ENCODE results near the gene CEP89.

The CEP89 gene

GRCh38 chr19:32921624-32922023 lies 50.1 kb downstream of the CEP89 start:
- no peaks in the 10 kb centered on the region for H3K4me1 Mint-ChIP-seq
- H3K4me3 Mint-ChIP-seq, result no peak overlapping the region
- no peaks in the 10 kb centered on the region for H3K9me3 Mint-ChIP-seq
- H3K27me3 Mint-ChIP-seq (ENCODE audit: low read depth), result no peaks in the 10 kb centered on the region
- peaks cover 47% of the 10 kb centered on the region for H3K36me3 Mint-ChIP-seq (ENCODE audit: low read depth)
- no peak overlapping the region for H3K27ac Mint-ChIP-seq
- TF ChIP-seq CTCF (IDR thresholded peaks at IDR 0.05; ENCODE audit: unreplicated experiment in 3 of 3), result no peak

- Mint-ChIP-seq H3K27ac (no peak overlapping the region), H3K27me3 (ENCODE audit: low read depth) (no peaks in the 10 kb centered on the region), H3K9me3 (no peaks in the 10 kb centered on the region), H3K36me3 (ENCODE audit: low read depth) (peaks cover 37% of the 10 kb centered on the region), H3K4me1 (no peaks in the 10 kb centered on the region), H3K4me3 (no peak overlapping the region)
- no peak for TF ChIP-seq CTCF (IDR thresholded peaks at IDR 0.05; ENCODE audit: unreplicated experiment in 3 of 3)
Observed at GRCh38 chr19:32919365-32919764, 52.4 kb downstream of the CEP89 start.

- peaks cover 25% of the 10 kb centered on the region for H3K36me3 Mint-ChIP-seq (ENCODE audit: low read depth)
- H3K27me3 Mint-ChIP-seq (ENCODE audit: low read depth), result no peaks in the 10 kb centered on the region
- TF ChIP-seq CTCF (IDR thresholded peaks at IDR 0.05; ENCODE audit: unreplicated experiment in 3 of 3), result no peak
Observed at GRCh38 chr19:32917616-32917996, 54.2 kb downstream of the CEP89 start.

GRCh38 chr19:32916969-32917615 lies 54.7 kb downstream of the CEP89 start:
- Mint-ChIP-seq H3K9me3 (no peaks in the 10 kb centered on the region), H3K4me3 (no peak overlapping the region), H3K27ac (no peak overlapping the region), H3K4me1 (no peaks in the 10 kb centered on the region), H3K27me3 (ENCODE audit: low read depth) (no peaks in the 10 kb centered on the region), H3K36me3 (ENCODE audit: low read depth) (peaks cover 27% of the 10 kb centered on the region)
- TF ChIP-seq CTCF (IDR thresholded peaks at IDR 0.05; ENCODE audit: unreplicated experiment in 3 of 3), result no peak

More at GRCh38 chr19:32917616-32917996, 54.2 kb downstream of the CEP89 start:
- H3K9me3 Mint-ChIP-seq, result no peaks in the 10 kb centered on the region
- H3K27ac Mint-ChIP-seq, result no peak overlapping the region
- H3K4me3 Mint-ChIP-seq, result no peak overlapping the region
- no peaks in the 10 kb centered on the region for H3K4me1 Mint-ChIP-seq

- Mint-ChIP-seq H3K27me3 (ENCODE audit: low read depth) (no peaks in the 10 kb centered on the region), H3K9me3 (no peaks in the 10 kb centered on the region), H3K36me3 (ENCODE audit: low read depth) (peaks cover 26% of the 10 kb centered on the region), H3K27ac (no peak overlapping the region), H3K4me1 (no peaks in the 10 kb centered on the region), H3K4me3 (no peak overlapping the region)
- no peak for TF ChIP-seq CTCF (IDR thresholded peaks at IDR 0.05; ENCODE audit: unreplicated experiment in 3 of 3)
Observed at GRCh38 chr19:32914879-32915660, 56.7 kb downstream of the CEP89 start.
